Natural killer cell (primary cell): ENCODE results near the gene LYPD4. TPM values are rescaled to one million over a fixed set of nuclear protein-coding genes. Genes with fewer than 3 reads are reported as not detected.

Experiments
- ATAC-seq, 3 donors: fragments of 150-1000 bp in 2 of 3; fragments of 200-7000 bp in 1 of 3; cut with Tn5 transposase; 1 replicate in 1 of 3; 2 replicates in 2 of 3; pipeline ENCODE4 v1.10.0; 2021; ENCODE audit warnings: mild to moderate bottlenecking in 2 of 3, moderate library complexity in 2 of 3
- DNase-seq, 2 donors: peaks; one replicate each; pipeline versions ENCODE4 v3.0.0 to v3.0.0-alpha.2; 2013 to 2021; ENCODE audit warnings: mixed read lengths in 1 of 2
- H3K27ac ChIP-seq: one replicate; pipeline ENCODE4 v1.5.1; 2013; ENCODE audit warnings: mild to moderate bottlenecking, low read length
- H3K27me3 ChIP-seq: one replicate; pipeline ENCODE4 v1.6.1; 2013; ENCODE audit warnings: low read length; ENCODE audit not compliant: control insufficient read depth, insufficient read depth
- H3K36me3 ChIP-seq: one replicate; pipeline ENCODE4 v1.6.1; 2013; ENCODE audit warnings: low read length; ENCODE audit not compliant: control insufficient read depth, insufficient read depth
- H3K4me1 ChIP-seq: one replicate; pipeline ENCODE4 v1.6.1; 2013; ENCODE audit warnings: low read length; ENCODE audit not compliant: control insufficient read depth, insufficient read depth
- H3K4me3 ChIP-seq: one replicate; pipeline ENCODE4 v1.5.1; 2013; ENCODE audit warnings: low read length
- H3K9me3 ChIP-seq: one replicate; pipeline ENCODE4 v1.6.1; 2013; ENCODE audit warnings: low read length; ENCODE audit not compliant: control insufficient read depth, insufficient read depth
- H3K27ac Mint-ChIP-seq, 2 donors: one replicate each; pipeline ENCODE4 v1.8.0; 2022; ENCODE audit warnings: mild to moderate bottlenecking in 2 of 2, mixed read lengths in 2 of 2, moderate library complexity in 1 of 2
- H3K27me3 Mint-ChIP-seq, 2 donors: one replicate each; pipeline ENCODE4 v1.8.0; 2022; ENCODE audit warnings: low read depth in 2 of 2, mixed read lengths in 2 of 2
- H3K36me3 Mint-ChIP-seq: one replicate; pipeline ENCODE4 v1.8.0; 2022; ENCODE audit warnings: mixed read lengths
- H3K4me1 Mint-ChIP-seq, 2 donors: one replicate each; pipeline ENCODE4 v1.8.0; 2022; ENCODE audit warnings: mixed read lengths in 2 of 2
- H3K4me3 Mint-ChIP-seq: one replicate; pipeline ENCODE4 v1.8.0; 2022; ENCODE audit warnings: mild to moderate bottlenecking, moderate library complexity, mixed read lengths
- H3K9me3 Mint-ChIP-seq, 2 donors: one replicate each; pipeline ENCODE4 v1.8.0; 2022; ENCODE audit warnings: mixed read lengths in 2 of 2
- CTCF ChIP-seq: fragments of 200-600 bp; IDR thresholded peaks from one replicate; pipeline ENCODE4 v1.8.0; 2022; ENCODE audit warnings: antibody characterized with exemption
- WGBS: methylation state at CpG from one replicate; pipeline ENCODE4 v1.1.7; 2013; ENCODE audit warnings: missing lambda C conversion rate; ENCODE audit not compliant: insufficient coverage; 5-methylcytosine and 5-hydroxymethylcytosine counted together
- intact Hi-C: fragments of 100-400 bp; cut with micrococcal nuclease; formaldehyde crosslinking; loops from one replicate; pipeline ENCODE4 v1.14.2; 2022
- total RNA-seq, 4 donors: library from RNA; stranded (reverse); fragments of 120-200 nt in 1 of 4; gene quantifications; one replicate each; pipeline versions ENCODE4 v1.2.3 to v1.2.4, GENCODE V29; 2013 to 2022

Gene LYPD4
- total RNA-seq, 3 donors from 2014 or later (not counting 1 experiment from before 2014, with no cell fraction given): not detected

- H3K9me3 ChIP-seq: no peaks in the 10 kb centered on the region
- no peak for DNase-seq
- TF ChIP-seq CTCF: no peak
- H3K36me3 Mint-ChIP-seq: no peaks in the 10 kb centered on the region
- H3K4me3 Mint-ChIP-seq: peak overlapping the region; percentile 65
- peaks cover 36 to 85% of the 10 kb centered on the region in 2 donors for H3K4me1 Mint-ChIP-seq
- H3K4me3 ChIP-seq: no peak overlapping the region
- 94% methylated on average over 2 of the region's 5 CpGs for WGBS
- no peaks in the 10 kb centered on the region for H3K27me3 Mint-ChIP-seq
- no peaks in the 10 kb centered on the region for H3K9me3 Mint-ChIP-seq
- ATAC-seq: no peak
- H3K27me3 ChIP-seq: no peaks in the 10 kb centered on the region
- intact Hi-C loops: no loop called here
- H3K27ac Mint-ChIP-seq: peak overlapping the region; percentile 59 to 77
- H3K4me1 ChIP-seq: peaks cover 80% of the 10 kb centered on the region
- no peak overlapping the region for H3K27ac ChIP-seq
- H3K36me3 ChIP-seq: peaks cover 4% of the 10 kb centered on the region
Observed at GRCh38 chr19:41880329-41880708, 35.8 kb upstream of the LYPD4 start.

DNA sequence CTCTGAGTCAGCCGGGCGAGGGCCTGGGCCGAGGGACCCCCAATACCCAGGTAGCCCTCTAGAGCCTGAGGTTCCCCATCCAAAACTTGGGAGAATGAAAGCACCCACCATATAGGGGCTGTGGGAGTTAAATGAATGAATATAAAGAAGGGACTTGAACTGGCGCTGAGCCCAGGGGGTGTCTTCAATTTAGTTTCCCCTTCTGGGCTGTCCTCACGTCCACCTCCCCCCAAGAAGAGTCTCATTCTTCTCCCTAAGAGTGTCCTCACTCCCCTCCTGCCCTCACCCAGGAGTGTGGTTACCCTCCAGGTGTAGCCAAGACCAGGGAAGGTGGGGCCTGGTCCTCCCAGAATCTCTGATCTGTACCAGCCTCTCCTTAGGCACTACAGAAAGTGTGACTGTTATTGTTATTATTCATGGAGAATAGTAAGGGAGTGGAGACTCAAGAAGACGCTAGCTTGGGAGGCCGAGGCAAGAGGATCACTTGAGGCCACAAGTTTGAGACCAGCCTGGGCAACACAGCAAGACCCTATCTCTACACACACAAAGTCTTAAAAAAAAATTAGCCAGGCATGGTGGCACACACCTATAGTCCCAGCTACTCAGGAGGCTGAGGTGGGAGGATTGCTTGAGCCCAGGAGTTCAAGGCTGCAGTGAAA is 35.3 kb upstream of the LYPD4 start:
- Histone ChIP-seq H3K4me3 (no peak overlapping the region), H3K27me3 (no peaks in the 10 kb centered on the region), H3K27ac (no peak overlapping the region), H3K9me3 (no peaks in the 10 kb centered on the region), H3K36me3 (peaks cover 2% of the 10 kb centered on the region), H3K4me1 (peaks cover 80% of the 10 kb centered on the region)
- H3K4me3 Mint-ChIP-seq: peak overlapping the region; percentile 65
- peak overlapping the region; percentile 59 to 77 for H3K27ac Mint-ChIP-seq
- no peaks in the 10 kb centered on the region for H3K27me3 Mint-ChIP-seq
- ATAC-seq (no peak), DNase-seq (no peak)
- no peaks in the 10 kb centered on the region for H3K36me3 Mint-ChIP-seq
- no peaks in the 10 kb centered on the region for H3K9me3 Mint-ChIP-seq
- 91% methylated on average over 7 of the region's 7 CpGs for WGBS
- intact Hi-C loops: no loop called here
- peaks cover 31 to 80% of the 10 kb centered on the region in 2 donors for H3K4me1 Mint-ChIP-seq
- TF ChIP-seq CTCF: no peak

- Mint-ChIP-seq H3K36me3 (no peaks in the 10 kb centered on the region), H3K27ac (peak overlapping the region in 1 of 2 donors; percentile 95), H3K27me3 (no peaks in the 10 kb centered on the region), H3K4me3 (no peak overlapping the region), H3K9me3 (no peaks in the 10 kb centered on the region), H3K4me1 (peaks cover 28 to 73% of the 10 kb centered on the region in 2 donors)
- no peak for DNase-seq
- intact Hi-C loops: no loop called here
- H3K4me3 ChIP-seq: peak overlapping the region; percentile 45
- H3K27ac ChIP-seq: peak overlapping the region; percentile 98
- no peaks in the 10 kb centered on the region for H3K27me3 ChIP-seq
- WGBS: 95% methylated on average over 21 of the region's 21 CpGs
- H3K36me3 ChIP-seq: no peaks in the 10 kb centered on the region
- ATAC-seq: no peak
- no peak for TF ChIP-seq CTCF
- H3K9me3 ChIP-seq: no peaks in the 10 kb centered on the region
- H3K4me1 ChIP-seq: peaks cover 82% of the 10 kb centered on the region
Observed at GRCh38 chr19:41879080-41879479, 34.6 kb upstream of the LYPD4 start.
